Measurements from ENCODE around the gene HOXB4. TPM values are rescaled to one million over a fixed set of nuclear protein-coding genes. Genes with fewer than 3 reads are reported as not detected.
A peak's percentile ranks its signal among the peaks of the same experiment; 100 is the strongest.

The HOXB4 gene
- total RNA-seq, 2 experiments from 2014 or later = 5.3 to 6.4 TPM

DNA sequence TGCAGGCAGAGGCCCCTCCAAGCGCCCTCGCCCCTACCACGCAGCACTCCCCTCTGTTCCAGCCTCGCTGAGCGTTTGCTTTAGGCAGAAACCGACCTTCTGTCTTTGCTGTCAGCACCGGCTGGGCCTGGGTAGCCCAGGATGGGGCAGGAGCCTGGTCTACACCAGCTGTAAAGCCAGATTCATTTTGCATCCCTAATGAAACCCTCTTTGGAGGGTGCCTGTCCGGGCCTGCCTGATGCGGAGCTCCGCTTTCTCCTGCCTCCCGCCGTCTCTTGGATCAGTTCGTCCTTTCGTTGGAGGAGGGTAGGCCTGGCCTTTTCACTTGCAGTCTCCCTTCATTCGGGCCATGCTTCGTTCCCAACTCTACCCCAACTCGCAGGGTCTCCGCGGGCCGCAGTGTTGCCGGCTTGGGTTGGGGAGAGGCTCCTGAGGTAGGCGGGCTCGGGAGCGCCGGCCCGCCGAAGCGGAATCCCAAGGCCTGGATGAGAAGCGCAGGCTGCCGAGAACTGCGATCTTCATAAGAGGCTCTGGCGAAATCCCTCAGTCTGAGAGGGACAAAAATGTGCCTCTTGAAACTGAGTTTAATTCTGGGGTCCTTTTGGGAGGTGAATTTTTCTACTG, 41.8 kb upstream of the HOXB4 start:
- no peak for DNase-seq
- Mint-ChIP-seq H3K4me3 (peak overlapping the region; percentile 11), H3K36me3 (no peaks in the 10 kb centered on the region), H3K27me3 (peaks cover 90% of the 10 kb centered on the region), H3K9me3 (no peaks in the 10 kb centered on the region), H3K27ac (no peak overlapping the region), H3K4me1 (peaks cover 16% of the 10 kb centered on the region)
- ATAC-seq (ENCODE audit: low read depth) = no peak
- POLR2A ChIA-PET = interaction anchor here (0.6 kb wide), 1 partner anchor 576 kb away, joined by 3 read pairs; no protein-coding TSS in a partner anchor

DNA sequence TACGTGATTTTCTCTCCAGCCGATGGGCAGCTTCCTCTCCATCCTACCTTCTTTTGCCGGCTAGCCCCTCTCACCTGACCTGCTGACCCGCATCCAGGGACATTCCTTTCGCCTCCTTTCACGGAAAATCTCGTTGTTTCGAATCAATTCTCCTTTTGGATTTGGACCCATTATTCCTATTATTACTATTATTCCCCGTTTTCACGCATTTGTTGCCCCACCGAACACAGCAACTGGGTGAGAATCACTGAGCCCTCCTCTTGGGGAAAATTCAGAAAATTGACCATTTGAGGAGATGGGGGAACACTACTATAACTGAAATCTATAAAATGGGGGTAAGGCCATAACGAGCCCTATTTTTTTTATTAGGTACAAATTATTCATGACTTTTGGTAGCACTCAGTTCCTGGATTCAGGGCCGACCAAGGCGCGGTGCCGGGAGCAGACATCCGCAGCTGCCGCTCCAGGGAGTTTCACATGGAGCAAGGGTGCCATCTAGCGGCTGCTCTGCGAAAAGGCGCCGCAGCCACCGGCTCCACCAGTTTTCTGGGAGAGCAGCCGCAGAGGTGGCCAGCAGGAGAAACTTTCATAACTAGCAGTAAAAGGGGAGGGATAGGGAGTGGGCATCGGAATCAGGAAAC, 40.2 kb upstream of the HOXB4 start:
- H3K4me1 Mint-ChIP-seq = peaks cover 22% of the 10 kb centered on the region
- ATAC-seq (ENCODE audit: low read depth) = peak; percentile 69
- H3K36me3 Mint-ChIP-seq = no peaks in the 10 kb centered on the region
- H3K27ac Mint-ChIP-seq = no peak overlapping the region
- peaks cover 92% of the 10 kb centered on the region for H3K27me3 Mint-ChIP-seq
- POLR2A ChIA-PET = interaction anchor here (1.0 kb wide), 1 partner anchor 119 kb away, joined by 3 read pairs; no protein-coding TSS in a partner anchor
- peak; percentile 84 for DNase-seq
- peak overlapping the region; percentile 56 for H3K4me3 Mint-ChIP-seq
- H3K9me3 Mint-ChIP-seq = no peaks in the 10 kb centered on the region

DNA sequence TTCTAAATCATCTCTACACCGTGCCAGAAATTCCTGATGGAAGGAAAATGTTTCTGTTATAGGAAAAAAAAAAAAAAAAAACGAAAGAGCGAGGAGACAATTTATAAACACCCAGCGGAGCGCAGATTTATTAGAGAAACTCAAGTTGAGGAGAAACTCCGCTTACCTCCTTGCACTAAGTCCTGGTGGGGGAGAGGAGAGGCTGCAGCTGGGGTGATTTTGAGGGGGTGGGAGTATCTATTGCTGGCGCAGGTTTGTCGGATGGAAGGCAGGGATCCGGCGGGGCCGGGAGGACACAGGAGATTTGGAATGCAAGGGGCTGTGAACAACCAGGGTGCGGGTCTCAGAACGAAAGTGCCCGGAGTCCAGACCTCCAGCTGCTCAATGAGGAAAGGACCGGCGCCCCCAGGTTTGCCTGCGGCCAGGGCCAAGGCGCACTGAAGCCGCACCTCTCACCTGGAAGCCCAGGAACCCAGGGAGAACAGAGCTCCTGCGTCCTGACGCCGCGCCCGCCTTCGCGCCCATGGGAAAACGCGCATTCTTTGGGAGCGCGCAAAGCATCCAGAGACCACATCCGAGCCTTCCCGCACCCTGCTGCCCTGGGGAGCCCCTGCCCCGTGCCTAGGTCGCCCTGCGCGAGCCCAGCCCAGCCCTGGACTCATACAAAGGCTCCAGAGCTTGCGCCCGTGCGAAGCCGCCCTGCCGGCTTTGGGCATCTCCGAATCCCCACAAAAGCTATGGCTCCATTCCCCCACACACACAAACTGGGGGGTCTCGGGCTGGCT, 39.5 kb upstream of the HOXB4 start:
- Mint-ChIP-seq H3K4me3 (no peak overlapping the region), H3K27me3 (peaks cover 90% of the 10 kb centered on the region), H3K36me3 (no peaks in the 10 kb centered on the region), H3K4me1 (peaks cover 26% of the 10 kb centered on the region), H3K9me3 (no peaks in the 10 kb centered on the region), H3K27ac (no peak overlapping the region)
- POLR2A ChIA-PET = interaction anchor here (1.0 kb wide), 1 partner anchor 120 kb away, joined by 3 read pairs; no protein-coding TSS in a partner anchor
- DNase-seq = no peak
- no peak for ATAC-seq (ENCODE audit: low read depth)

DNA sequence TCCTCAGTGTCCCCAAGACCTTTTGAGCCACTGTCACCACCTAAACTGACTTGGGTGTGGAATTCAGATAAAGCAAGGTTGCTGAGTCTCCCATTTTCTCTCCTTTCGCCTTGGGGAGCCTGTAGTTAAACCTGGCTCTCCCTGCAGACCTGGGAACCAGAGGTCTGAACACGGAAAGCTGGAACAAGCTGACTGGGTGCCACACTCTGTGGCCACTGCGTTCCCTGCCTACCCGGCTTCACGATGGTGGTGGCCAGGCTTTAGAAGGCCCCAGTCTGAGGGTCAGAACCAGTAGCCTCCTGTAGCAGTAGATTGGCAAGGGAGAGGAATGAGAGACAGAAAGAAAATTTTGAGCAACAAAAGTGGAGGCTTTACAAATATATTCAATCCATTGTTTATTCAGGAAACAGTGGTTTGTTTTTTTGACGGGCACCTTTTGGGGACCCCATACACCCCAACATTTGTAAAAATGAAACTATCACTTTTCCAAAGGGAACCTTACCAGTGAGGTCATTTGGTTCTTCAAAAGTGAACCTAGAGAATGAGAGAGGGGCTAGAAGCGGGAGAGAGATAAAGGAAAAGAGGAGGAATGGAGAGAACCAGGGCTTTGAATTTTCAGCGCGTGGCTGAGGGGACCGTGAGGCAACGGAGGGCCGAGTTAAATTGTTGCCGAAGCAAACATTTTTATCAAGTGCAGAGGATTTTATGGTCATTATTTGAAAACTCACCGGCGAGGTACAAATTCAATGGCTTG, 38.7 kb upstream of the HOXB4 start:
- no peak for DNase-seq
- POLR2A ChIA-PET = no interaction called here
- Mint-ChIP-seq H3K27me3 (peaks cover 87% of the 10 kb centered on the region), H3K9me3 (no peaks in the 10 kb centered on the region), H3K4me3 (no peak overlapping the region), H3K27ac (no peak overlapping the region), H3K4me1 (peaks cover 29% of the 10 kb centered on the region), H3K36me3 (no peaks in the 10 kb centered on the region)
- ATAC-seq (ENCODE audit: low read depth) = no peak

DNA sequence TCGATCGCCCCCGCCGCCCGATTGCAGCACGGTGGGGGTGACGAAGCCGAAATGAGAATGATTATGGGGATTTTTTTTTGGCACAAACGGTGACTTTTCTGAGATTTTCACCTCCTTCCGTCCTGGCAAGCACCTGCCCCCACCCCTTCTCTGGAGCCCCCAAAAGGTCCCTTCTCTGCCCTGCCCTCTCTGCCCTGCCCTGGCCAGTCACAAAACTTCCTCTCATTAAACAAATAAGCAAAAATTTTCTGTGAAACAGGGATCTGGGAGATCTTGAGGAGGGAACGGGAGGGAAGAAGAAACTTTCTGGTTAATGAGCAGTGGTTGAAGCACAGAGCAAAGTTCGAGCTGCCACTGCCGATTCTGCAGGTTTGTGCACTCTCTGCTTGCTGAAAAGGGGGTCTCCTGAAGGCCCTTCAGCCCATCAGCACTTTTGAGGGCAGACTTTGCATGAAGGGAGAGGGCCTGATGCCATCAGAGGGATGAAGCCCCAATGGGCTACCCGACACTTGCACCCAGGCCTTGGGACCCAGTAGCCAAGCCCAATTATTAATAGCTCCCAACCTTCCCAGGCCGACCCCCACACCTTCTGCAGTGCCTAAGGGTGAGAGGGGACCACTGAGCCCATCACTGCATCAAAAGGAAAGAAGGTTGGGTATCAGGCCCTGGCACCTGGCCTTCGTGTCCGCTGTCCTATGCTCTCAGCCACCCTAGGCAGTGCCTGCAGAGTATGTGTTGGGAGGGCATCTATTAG, 38.0 kb upstream of the HOXB4 start:
- DNase-seq (no peak), ATAC-seq (ENCODE audit: low read depth) (no peak)
- Mint-ChIP-seq H3K27me3 (peaks cover 87% of the 10 kb centered on the region), H3K9me3 (no peaks in the 10 kb centered on the region), H3K4me1 (peaks cover 35% of the 10 kb centered on the region), H3K36me3 (no peaks in the 10 kb centered on the region), H3K4me3 (no peak overlapping the region), H3K27ac (no peak overlapping the region)
- POLR2A ChIA-PET = no interaction called here

DNA sequence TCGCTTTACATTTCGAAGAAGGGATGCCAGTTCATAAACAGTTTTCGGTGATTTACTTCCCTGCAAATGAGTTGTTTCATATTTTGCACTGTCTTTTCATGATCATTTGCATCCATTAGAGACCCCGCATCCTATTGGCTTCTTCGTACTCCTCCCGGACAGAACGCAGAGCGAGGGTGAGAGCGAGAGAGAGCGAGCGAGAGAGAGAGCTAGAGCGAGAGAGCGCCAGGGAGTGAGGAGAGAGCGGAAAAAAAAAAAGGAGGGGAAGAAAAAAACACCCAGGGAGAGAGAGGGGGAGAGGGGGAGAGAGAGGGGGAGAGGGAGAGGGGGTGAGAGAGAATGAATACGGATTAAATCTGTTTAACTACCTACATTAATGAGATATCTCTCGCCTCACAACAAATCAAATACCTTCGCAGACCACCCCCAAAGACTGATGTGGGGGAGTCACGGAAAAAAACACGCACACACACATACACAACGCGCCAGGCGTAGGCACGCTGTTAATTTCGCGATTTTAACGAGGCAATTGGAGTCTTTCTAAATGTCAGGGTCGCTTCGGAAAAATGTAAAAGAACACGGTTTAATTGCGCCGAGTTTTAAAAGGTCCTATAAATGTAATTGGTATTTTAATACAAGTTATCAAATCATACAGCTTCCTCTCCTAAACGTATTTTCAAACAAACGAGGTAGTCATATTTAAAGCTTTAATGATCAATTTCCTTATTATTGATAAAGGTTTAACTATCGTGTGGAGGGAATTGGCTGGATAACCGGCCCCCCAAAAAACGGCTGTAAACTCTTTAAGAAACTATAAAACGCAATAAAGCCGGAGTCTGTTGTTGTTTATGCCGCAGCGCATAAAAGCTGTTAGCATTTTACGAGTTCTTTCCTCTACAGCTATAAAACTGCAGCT, 37.2 kb upstream of the HOXB4 start, which contains the start of gene HOXB8:
HOXB8 (minus strand) TSS at position 246 of the 916 bp plus-strand sequence. CDS start 588 bp downstream, outside the sequence.
- no peaks in the 10 kb centered on the region for H3K36me3 Mint-ChIP-seq
- H3K27ac Mint-ChIP-seq = peak within 1 kb of the TSS; percentile 70
- H3K4me1 Mint-ChIP-seq = peaks cover 39% of the 10 kb centered on the region
- no peak for DNase-seq
- H3K9me3 Mint-ChIP-seq = no peaks in the 10 kb centered on the region
- POLR2A ChIA-PET = interaction anchor here (0.5 to 1.4 kb wide), 3 partner anchors 14 to 532 kb away, joined by 3 to 4 read pairs (median 4); no protein-coding TSS in a partner anchor
- H3K4me3 Mint-ChIP-seq = peak within 1 kb of the TSS; percentile 11
- ATAC-seq (ENCODE audit: low read depth) = no peak
- peaks cover 82% of the 10 kb centered on the region for H3K27me3 Mint-ChIP-seq

DNA sequence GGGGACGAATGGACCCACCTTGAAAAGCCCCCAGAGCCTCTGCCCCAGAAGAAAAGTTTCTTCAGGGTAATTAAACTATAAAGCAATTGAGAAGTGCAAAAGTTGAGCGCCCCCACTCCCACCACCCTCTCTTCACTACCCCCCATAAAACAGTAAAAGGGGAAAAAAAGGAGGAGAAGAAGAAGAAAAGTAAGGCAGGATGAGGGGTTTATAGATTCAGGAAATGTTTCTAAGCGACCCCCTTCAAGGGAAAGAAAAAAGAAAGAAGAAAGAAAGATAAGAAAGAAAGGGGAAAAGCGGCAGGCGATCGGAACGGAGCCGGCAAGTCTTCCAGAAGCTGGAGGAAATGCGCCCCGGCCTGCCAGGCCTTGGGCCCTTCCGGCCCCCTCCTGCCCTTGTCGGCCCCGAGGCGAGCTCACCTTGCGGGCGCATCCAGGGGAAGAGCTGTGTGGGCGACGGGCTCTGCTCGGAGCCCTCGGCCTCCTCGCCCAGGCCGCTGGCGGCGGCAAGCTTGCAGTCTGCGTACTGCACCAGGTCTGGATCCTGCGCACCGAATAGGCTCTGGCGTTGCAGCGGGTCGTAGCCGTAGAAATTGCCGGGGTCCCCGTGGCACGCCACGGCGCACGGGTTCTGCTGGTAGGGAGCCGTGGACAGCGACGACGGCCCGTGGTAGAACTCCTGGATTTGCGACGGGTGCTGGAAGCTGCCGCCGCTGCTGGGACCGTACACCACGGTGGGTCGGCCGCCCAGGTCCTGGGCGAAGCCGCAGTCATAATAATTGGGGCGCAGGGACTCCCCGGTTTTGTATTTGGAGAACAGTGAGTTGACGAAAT, 35.9 kb upstream of the HOXB4 start:
- H3K27me3 Mint-ChIP-seq = peaks cover 80% of the 10 kb centered on the region
- POLR2A ChIA-PET = interaction anchor here (0.9 to 1.6 kb wide), 3 partner anchors 12 to 21 kb away, joined by 3 to 5 read pairs (median 4); partner anchors contain the start of gene HOXB9
- ATAC-seq (ENCODE audit: low read depth) (no peak), DNase-seq (peak; percentile 61)
- peaks cover 42% of the 10 kb centered on the region for H3K4me1 Mint-ChIP-seq
- no peaks in the 10 kb centered on the region for H3K9me3 Mint-ChIP-seq
- peak overlapping the region; percentile 47 for H3K4me3 Mint-ChIP-seq
- no peaks in the 10 kb centered on the region for H3K36me3 Mint-ChIP-seq
- peak overlapping the region; percentile 60 for H3K27ac Mint-ChIP-seq

DNA sequence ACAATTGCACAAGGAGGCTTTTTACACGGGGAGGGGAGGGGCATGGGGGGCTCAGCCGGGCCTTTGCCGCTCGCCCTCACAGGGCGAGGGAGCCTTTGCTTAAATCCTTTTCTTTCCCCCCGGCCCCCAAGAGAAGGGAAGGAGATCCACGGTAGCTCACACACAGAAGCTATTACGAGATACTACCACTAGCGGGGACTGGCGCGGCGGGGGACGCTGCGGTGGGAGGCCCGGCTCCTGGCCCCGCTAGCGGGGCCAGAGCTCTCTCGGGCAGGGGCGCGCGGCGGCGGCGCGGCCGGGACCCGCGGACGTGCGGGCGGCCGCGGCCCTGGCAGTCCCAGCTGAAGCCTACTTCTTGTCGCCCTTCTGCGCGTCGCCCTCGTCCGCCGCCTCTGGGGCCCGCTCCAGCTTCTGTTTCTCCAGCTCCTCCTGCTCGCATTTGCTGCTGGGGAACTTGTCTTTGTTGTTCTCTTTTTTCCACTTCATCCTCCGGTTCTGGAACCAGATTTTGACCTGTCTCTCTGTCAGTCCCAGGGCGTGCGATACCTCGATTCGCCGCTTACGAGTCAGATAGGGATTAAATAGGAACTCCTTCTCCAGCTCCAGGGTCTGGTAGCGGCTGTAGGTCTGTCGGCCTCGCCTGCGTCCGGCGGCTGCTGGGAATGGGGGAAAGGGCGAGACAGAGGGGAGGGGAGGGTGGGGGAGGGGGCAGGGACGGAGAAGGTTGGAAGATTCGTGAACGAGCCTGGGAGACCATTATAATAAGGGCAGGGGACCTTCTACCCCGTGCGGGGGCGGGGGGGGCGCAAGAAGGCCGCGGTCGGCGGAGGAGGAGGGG, 34.9 kb upstream of the HOXB4 start:
- ATAC-seq (ENCODE audit: low read depth) (peak; percentile 55), DNase-seq (peak; percentile 66)
- POLR2A ChIA-PET = interaction anchor here (1.6 kb wide), 1 partner anchor 13 kb away, joined by 5 read pairs; the partner anchor contains the start of gene HOXB9
- H3K27me3 Mint-ChIP-seq = peaks cover 78% of the 10 kb centered on the region
- no peaks in the 10 kb centered on the region for H3K36me3 Mint-ChIP-seq
- H3K27ac Mint-ChIP-seq = no peak overlapping the region
- H3K9me3 Mint-ChIP-seq = no peaks in the 10 kb centered on the region
- peaks cover 37% of the 10 kb centered on the region for H3K4me1 Mint-ChIP-seq
- peak overlapping the region; percentile 79 for H3K4me3 Mint-ChIP-seq

DNA sequence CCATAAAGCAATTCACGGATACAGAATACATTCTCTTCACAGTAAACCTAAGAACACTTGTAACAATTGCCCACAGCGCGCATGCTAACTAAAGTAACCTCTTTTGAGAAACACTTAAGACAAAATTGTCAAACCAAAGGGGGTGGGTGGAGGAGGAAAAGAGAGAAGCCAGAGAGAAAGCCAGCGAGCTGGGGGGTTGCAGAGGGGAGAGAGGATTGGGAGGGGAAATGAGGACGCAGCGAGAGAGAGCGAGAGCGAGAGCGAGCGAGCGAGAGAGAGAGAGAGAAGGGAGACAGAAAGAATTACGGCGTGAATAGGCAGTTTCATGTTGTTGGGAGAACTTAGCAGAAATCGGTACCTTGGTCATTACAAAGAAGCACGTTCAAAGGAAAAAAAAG, 34.3 kb upstream of the HOXB4 start:
- DNase-seq = no peak
- no peaks in the 10 kb centered on the region for H3K36me3 Mint-ChIP-seq
- no peaks in the 10 kb centered on the region for H3K9me3 Mint-ChIP-seq
- peaks cover 35% of the 10 kb centered on the region for H3K4me1 Mint-ChIP-seq
- peaks cover 79% of the 10 kb centered on the region for H3K27me3 Mint-ChIP-seq
- ATAC-seq (ENCODE audit: low read depth) = no peak
- peak overlapping the region; percentile 69 for H3K4me3 Mint-ChIP-seq
- POLR2A ChIA-PET = no interaction called here
- no peak overlapping the region for H3K27ac Mint-ChIP-seq

DNA sequence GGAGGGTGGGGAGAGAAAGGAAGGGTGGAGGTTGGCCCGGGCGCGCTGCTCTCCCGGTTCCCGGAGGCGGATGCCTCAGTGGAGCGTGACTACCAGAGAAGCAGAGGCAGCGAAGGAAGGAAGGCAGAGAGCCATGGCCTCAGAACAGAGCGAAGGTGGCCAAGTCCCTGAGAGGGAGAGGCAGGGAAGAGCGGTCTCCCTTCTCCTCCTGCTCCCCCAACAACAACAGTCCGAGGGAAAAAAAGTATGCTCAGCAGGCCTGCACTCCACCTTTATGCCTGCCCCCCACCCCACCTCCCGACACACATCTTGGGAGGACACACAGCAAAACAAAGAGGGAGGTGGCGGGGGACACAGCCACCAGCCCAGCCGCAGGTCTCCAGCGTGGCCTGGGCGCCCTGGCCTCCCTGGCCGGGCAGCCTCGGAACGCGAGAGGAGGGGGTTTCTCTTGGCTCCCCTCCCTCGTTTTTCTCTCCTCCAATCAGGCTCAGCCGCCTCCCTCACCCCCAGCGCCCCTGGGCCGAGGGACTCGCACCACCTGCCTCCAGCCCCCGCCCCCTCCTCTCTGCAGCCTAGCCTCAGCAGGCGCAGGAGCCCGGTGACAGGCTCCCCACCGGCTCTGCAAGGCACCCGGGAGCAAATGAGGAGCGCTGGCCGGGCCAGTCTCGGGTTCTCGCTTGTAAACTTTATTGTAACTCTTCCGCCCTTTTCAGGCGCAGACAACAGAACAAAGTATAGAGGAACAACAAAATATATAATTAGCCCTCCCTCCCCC, 33.7 kb upstream of the HOXB4 start:
- no peak for DNase-seq
- POLR2A ChIA-PET = no interaction called here
- peaks cover 31% of the 10 kb centered on the region for H3K4me1 Mint-ChIP-seq
- H3K27ac Mint-ChIP-seq = no peak overlapping the region
- H3K9me3 Mint-ChIP-seq = no peaks in the 10 kb centered on the region
- H3K4me3 Mint-ChIP-seq = peak overlapping the region; percentile 86
- no peaks in the 10 kb centered on the region for H3K36me3 Mint-ChIP-seq
- ATAC-seq (ENCODE audit: low read depth) = no peak
- H3K27me3 Mint-ChIP-seq = peaks cover 76% of the 10 kb centered on the region

All from activated naive CD8-positive, alpha-beta T cell treated with anti-CD3 and anti-CD28 coated beads, Interleukin-2, amount 10 ng/mL, durations not matched to agents 7 days and 5 days (primary cell).